Activated gamma-delta T cell (primary cell): ENCODE data around the gene ZNF770.

Experiments used
- DNase-seq: peaks from one replicate; lab custom pipeline; 2025; lab: John Stamatoyannopoulos, UW
- total RNA-seq, 2 donors: gene quantifications; one replicate each; lab custom pipeline; 2026; lab: John Stamatoyannopoulos, UW

The ZNF770 gene, protein sequence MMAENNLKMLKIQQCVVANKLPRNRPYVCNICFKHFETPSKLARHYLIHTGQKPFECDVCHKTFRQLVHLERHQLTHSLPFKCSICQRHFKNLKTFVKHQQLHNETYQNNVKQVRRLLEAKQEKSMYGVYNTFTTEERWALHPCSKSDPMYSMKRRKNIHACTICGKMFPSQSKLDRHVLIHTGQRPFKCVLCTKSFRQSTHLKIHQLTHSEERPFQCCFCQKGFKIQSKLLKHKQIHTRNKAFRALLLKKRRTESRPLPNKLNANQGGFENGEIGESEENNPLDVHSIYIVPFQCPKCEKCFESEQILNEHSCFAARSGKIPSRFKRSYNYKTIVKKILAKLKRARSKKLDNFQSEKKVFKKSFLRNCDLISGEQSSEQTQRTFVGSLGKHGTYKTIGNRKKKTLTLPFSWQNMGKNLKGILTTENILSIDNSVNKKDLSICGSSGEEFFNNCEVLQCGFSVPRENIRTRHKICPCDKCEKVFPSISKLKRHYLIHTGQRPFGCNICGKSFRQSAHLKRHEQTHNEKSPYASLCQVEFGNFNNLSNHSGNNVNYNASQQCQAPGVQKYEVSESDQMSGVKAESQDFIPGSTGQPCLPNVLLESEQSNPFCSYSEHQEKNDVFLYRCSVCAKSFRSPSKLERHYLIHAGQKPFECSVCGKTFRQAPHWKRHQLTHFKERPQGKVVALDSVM
- total RNA-seq: 91.7 to 100 reads per million in 2 donors

GRCh38 chr15:34988027-34988902 is at the start of gene ZNF770:
ZNF770 (minus strand) TSS chr15:34988287; CDS start chr15:34983434, 4,853 bp downstream.
- peak; percentile 66 for DNase-seq

DNA sequence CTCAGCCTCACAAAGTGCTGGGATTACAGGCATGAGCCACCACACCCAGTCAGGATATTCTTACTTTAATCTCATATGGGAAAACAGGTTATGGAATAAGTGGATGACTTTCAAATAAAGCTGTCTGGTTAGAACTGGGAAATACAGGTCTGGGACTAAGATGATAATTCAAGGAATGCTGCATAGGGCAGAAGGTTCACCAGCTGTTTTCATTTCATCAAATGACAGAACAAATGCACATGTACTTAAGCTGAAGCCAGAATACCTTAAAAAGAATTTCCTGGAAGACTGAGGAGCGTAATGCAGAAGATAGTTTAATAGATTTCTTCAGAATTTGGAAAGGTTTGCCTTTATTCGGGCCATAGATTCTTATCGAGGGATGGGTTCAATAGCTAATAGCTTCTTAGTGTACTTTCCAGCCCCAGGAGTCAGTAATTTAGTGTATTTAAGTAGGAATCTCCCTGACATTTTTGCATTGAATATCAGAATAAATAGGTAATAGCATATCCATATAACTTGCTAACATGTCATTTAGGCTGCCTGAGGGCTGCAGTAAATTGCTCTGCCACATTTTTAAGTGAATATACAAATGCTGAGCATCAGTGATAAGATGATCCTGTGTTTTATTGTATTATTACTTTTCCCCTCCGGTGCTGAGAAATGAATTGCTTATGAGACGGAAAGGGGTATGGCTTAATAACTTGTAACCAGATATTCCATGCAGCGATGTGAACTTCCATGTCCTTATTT is 40.3 kb upstream of the ZNF770 start:
- DNase-seq: no peak

DNA sequence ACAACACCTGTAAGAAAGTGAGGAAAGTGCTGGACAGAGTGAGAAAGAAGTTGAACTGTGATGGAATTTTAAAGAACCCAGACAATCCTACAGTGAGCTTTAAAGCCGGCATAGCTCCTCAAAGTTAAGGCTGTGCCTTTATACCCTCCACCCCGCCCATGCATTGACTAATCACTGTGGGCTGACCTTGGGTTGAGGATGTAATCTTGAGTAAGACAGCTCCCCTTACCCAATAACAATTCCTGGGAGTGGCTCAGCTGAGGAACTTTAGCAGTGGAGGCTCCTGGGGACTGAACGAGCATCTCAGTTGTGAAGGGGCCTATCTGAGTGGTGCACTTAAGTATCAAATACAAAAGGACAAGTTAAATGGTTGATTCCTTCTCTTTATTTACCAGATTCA is 35.7 kb upstream of the ZNF770 start:
- DNase-seq: no peak

- no peak for DNase-seq
These were observed 32.9 kb upstream of the ZNF770 start for GRCh38 chr15:35020974-35021373.

DNA sequence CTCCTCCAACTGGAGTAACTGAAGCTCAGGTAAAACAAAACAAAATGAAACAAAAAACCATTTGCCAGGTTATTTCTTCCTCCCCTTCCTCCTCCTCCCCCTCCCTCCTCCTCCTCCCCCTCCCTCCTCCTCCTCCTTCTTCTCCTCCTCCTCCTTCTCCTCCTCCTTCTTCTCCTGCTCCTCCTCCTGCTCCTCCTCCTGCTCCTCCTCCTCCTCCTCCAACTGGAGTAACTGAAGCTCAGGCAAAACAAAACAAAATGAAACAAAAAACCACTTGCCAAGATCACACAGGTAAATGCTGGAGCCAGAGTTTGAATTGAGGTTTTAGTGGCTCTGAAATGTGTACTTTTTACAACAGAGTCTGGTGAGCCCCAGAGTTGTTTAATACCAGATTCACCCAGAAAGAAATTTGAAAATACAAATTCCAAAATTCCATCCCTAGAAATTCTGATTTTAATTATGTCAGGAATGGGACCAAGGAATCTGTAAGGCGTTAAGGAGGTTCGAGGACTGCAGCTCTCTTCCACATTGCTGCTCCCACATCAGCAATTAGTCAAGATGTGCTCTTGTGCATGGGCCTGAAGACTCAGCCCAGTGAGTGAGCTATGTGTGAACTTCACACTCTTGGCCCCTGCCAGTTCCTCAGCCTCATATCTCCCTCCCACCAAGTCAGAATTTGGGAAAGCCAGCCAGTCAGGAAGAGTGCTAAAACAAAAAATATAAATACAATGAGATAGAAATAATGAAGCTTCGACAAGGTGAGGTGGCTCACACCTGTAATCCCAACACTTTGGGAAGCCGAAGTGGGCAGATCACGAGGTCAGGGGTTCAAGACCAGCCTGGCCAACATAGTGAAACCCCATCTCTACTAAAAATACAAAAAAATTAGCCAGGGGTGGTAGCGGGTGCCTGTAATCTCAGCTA is 31.6 kb upstream of the ZNF770 start:
- no peak for DNase-seq

- DNase-seq: no peak
These were observed 26.2 kb upstream of the ZNF770 start for GRCh38 chr15:35014241-35014640.

GRCh38 chr15:35013370-35013769 is 25.3 kb upstream of the ZNF770 start:
- DNase-seq: no peak

GRCh38 chr15:35007397-35007796 is 19.3 kb upstream of the ZNF770 start:
- no peak for DNase-seq

- no peak for DNase-seq
These were observed 17.8 kb upstream of the ZNF770 start for GRCh38 chr15:35005933-35006332.

DNA sequence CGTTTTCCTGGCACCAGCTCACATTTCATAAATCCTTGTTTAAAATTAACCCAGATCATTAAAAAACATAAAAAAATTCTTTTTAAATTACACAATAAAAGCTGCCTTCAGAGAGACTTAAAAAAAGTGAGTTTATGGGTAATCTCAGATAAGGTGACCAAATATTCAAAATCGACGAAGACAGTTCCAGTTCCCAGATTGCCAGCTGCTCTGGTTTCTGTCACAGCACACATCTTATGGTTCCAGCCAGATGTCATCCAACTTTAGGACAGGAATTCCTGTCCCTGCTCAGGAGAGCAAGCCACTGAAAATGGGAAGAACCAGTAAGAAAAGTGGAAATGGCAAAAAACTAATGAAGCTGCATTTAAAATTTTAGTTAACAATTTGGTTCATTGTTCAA is 15.8 kb upstream of the ZNF770 start:
- DNase-seq: no peak

- no peak for DNase-seq
These were observed 12.4 kb upstream of the ZNF770 start for GRCh38 chr15:35000511-35000910.

GRCh38 chr15:34999906-35000305 is 11.8 kb upstream of the ZNF770 start:
- DNase-seq: no peak

GRCh38 chr15:34994925-34995324 is 6.8 kb upstream of the ZNF770 start:
- no peak for DNase-seq

- DNase-seq: no peak
These were observed 5.8 kb upstream of the ZNF770 start for GRCh38 chr15:34993877-34994276.

- DNase-seq: no peak
These were observed 5.3 kb upstream of the ZNF770 start for GRCh38 chr15:34993412-34993811.

DNA sequence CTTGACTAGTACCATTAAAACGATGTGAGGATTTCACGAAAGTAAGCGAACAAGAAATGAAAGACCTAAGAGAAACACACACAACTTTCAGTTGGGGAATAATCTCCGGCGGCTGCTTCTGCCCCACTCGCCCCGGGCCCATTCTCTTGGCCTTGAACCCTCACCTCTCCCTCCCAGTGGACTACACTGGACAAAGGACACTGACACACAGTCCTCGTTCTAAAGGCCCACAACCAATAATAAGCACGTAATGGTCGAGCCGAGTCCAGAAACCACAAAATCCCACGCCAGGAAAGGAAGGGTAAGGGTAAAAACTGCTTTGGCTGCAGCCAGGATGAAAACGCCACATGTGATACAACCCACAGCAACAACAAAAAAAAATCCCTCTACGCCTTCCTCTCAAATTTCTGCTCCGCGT is 469 bp downstream of the ZNF770 start:
- no peak for DNase-seq

DNA sequence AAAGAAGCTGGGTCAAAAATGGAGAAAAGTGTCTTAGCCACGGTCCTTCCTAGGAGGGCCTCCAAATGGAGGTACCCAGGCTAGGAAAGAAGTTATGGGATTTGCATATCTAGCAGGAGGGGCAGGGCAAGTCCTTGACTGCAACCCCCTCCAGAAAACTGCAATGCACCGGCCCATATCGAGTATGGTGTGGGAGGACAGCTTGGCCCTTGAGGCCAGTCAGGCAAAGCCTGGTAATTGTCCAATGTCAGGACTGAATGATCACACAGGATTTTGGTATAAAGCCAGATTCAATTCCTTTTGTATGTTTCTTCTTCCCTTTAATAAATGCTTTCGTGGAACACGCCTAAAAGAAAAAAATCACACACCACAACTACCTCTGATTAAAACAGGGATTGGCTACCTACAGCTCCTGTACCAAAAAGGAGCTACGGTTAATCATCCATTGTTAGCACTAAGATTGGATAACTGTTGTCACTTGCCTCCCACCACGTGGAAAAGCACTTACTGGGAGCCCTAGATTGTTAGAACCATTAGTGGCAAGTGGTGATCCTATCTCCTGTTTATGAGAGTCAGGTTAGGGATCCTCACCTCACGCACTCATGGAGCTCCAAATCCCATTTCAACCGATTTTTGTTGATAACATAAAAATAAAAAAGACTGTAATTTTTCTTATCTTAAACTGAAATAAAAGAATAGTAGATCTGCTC is 1.2 kb downstream of the ZNF770 start:
- no peak for DNase-seq

DNA sequence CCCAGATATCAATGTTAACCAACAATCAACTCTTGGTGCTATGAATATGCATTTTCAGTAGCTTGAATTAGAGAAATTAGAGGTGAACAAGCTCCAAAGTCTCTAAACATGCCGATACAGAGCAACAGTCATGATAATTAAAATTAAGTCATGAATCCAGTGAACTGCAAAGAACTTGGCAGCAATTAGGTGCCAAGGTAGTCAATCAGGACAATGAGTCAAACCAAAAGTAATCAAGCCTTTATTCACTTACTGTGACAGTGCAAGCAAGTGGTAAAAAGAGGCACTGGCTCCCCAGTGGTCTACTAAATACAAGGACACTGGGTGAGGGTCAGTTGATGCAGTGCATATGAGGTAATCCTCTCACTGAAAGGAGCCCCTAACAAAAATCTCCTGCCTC is 1.8 kb downstream of the ZNF770 start:
- DNase-seq: no peak

DNA sequence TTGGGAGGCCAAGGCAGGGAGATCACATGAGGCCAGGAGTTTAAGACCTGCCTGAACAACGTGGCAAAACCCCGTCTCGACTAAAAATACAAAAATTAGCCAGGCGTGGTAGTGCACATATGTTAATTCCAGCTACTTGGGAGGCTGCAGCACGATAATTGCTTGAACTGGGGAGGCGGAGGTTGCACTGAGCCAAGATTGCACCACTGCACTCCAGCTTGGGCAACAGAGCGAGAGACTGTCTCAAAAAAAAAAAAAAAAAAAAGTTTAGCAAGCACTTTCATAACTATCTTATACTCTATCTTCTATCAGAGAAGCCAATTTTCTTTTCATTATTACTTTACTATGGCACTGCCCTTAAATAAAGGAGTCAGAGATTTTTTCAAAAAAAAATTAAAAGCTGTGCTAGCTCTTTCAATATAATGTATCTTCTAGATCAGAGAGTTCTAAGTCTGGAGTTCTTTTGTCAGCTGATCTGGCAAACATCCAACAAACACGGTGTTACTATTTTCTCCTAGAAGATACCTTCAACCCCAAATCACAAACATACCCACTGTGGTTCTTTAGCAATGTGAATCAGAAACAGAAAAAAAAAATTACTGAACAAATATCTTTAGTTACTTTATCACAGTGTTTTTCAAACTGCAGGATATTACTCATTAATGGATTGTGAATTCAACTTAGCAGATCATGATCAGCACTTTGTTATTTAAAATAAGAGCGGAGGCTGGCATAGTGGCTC is 3.0 kb downstream of the ZNF770 start:
- DNase-seq: no peak
